HG03025 (cell line): ENCODE data around the gene COMMD1.
"Not testable (repeated sequence)": the region's sequence is repeated elsewhere in the genome, so short reads cannot be mapped to it uniquely, and the experiment has no call there.

Experiments used
- ATAC-seq: cut with Tn5 transposase; IDR thresholded peaks from one replicate; pipeline ENCODE4 v1.9.1; 2021; ENCODE audit warnings: mild to moderate bottlenecking, moderate library complexity; ENCODE audit not compliant: unreplicated experiment, low FRiP score

Gene COMMD1

DNA sequence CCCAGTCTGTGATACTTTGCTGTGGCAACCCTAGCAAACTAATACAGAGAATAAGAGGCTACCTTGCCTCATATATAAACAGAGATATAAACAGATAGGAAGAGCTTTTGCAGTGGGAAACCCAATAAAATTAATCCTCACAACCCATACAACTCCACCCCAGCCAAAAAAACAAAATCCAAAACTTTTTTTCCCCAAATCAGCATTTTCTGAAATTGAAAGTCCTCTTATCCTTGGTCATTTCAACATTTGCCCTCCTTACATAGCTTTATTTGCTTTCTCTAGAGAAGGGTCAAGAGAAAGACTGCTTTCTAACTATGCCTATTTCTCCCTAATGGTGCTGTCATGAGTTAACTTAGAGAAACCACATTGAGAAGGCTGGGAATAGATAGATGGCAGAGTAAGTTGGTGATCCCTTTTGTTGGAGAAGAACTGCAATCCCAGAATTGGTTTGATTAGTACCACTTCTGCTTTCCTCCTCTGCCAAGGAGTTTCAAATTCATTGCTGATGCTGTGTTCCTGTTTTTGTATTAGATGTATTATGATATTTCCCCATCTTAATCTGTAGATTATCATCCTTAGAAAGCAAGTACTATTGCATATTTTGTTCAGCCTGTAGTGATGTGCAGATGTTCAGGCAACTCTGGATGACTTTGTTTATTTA lies 214.0 kb downstream of the COMMD1 start:
- no peak for ATAC-seq

DNA sequence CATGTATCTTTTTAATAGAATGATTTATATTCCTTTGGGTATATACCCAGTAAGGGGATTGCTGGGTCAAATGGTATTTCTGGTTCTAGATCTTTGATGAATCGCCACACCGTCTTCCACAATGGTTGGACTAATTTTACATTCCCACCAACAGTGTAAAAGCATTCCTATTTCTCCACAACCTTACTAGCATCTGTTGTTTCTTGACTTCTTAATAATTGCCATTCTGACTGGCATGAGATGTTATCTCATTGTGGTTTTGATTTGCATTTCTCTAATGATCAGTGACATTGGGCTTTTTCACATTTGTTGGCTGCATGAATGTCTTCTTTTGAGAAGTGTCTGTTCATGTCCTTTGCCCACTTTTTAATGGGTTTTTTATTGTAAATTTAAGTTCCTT lies 220.8 kb downstream of the COMMD1 start:
- not testable (repeated sequence) for ATAC-seq

DNA sequence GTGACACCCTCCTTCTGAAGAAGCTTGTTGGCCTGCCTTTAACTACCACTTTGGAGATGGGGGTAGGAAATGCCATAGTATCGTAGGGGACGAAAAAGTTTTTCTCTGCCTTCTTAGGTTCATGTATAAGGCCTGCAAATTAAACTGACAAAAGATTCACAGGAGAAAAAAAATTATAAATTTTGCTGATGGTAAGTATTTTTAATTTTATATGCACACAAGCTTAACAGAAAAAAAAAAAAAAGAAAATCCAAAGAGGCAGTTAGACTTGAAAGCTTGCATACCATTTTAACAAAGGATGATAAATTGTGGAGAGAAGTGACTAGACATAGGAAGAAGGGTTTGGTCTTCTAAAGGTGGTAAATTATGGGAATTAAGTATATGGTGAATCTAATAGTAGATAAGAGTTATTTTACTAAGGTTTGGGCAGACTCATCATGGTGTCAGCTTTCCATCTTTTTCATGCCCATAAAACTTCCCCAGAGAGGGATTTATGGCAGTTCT lies 227.9 kb downstream of the COMMD1 start:
- no peak for ATAC-seq

DNA sequence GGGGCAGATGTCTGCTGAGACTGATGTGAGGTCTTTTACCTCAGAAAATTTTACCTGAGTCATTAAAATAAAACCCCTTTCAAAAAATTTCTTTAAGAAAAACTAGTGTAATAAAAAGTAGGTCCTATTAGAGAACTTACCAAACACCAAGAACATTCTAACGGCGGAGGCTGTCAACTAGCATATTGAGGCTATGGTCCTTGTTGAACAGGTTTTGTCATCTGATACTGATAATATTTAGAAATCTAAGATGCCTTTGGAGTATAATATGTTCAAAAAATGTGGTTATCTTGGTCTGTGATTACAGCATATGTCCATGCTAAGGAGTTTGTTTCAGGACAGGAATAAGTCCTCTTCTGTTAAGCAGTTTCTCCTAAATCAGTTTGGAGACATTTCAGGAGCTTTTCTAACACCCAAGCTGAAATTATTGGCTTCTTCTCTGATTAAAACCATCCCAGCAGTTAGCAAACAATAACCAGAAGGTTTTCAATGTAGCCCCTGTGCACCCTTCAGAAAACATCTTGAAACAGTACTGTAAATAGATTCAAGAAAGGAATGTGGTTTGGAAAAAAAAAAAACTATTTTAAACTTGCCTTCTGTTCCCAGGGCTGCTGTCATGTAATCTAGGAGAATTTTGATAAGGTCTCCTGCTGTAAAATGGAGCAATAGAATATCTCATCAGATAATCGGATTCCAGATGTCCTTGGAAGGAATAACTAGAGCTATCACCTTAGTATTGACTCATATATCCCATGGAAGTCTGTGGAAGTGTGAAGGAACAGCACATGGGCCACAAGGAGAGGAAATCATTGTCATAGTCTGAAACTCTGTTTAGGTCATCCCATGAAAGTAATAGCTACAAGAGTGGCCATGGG lies 231.7 kb downstream of the COMMD1 start:
- ATAC-seq: no peak

DNA sequence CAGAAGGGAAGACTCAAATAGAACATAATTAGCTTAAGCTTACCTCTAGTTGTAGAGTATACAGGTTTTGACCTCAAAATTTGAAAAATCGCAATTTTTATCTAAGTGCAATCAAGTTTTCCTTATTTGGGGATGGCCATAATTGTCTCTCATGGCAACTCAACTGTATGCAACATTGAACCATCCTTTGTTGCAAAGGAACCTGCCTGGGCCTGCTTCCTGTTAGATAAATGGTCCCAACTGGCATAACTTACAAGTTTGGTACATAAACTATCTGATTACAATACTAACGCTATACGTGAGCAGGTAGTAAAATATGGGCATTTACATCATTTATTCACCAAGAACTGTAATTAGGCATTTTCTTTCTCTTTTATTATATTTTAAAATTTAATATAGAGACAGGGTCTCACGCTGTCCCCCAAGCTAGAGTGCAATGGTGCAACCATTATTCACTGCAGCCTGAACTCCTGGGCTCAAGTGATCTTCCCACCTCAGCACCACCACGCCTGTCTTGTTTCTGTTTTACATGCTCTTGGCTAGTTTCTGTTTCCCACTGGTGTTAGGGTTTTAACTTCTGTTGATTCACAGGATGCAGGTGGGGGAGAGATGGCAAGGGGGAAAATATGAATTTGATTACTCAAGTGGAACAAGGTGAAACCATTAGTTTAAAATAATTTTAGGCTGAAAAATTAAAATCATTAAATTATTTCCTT lies 235.1 kb downstream of the COMMD1 start:
- ATAC-seq: peak; percentile 44

DNA sequence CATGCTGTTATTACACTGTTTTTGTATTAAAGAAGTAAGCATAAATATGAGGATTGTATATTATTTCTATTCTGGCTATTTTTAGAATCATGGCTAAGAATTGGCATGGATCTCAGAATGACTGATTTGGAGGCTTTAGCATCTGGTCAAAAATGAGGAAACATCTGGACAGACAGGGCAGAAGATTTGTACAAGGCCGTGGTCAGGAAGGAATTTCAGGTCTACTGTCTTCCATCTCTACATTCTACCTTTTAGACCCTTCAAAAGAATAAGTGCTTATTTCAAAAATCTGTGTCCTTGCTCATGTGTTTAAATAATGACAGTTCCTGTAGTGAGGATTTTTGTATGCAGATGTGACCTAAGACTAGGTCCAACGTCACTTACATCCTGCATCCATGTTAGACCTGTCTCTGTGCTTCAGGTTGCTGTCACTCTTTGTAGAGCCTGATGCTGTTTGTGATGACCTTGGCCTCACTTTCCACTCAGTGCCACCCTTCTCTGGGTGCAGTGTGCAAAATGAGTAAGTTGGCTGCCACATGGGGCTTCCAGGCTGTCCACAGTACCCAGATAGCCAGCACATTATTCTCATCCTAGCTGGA lies 235.8 kb downstream of the COMMD1 start:
- no peak for ATAC-seq

DNA sequence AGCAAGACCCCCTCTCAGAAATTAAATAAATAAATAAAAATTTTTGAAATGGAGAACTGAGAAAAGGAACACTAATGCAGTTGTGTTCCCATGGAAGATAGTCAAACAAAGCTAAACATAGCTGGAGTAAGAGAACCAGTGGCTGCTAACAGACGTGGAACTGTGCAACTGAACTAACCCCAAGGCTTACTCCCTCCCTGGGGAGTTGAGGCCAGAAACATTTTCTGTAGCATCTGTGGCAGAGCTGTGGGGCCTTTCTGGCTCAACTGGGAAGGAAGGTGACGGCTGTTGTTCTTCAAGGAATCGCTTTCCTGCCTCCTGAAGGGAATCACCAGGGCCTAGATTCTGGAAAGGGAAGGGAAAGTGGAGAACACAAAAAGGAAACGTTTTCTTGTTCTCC lies 236.6 kb downstream of the COMMD1 start:
- ATAC-seq: no peak

DNA sequence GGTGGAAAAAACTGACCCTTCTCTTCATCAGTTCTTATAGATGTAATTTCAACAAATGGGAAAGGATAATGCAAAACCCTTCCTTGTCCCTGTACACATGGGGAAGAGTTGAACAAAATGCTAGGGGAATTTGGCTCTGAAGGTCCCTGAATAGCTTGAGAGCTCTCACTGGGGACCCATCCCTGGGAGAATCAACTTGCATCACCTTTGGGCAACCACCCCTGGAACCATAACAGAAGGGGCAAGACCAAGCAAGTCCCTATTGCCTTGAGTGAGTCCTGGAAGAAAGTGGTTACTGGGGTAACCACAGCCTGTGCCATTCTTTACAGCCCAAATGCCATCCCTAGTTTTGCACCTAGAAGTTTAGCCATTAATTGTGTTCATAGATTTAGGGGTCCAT lies 238.2 kb downstream of the COMMD1 start:
- ATAC-seq: no peak

DNA sequence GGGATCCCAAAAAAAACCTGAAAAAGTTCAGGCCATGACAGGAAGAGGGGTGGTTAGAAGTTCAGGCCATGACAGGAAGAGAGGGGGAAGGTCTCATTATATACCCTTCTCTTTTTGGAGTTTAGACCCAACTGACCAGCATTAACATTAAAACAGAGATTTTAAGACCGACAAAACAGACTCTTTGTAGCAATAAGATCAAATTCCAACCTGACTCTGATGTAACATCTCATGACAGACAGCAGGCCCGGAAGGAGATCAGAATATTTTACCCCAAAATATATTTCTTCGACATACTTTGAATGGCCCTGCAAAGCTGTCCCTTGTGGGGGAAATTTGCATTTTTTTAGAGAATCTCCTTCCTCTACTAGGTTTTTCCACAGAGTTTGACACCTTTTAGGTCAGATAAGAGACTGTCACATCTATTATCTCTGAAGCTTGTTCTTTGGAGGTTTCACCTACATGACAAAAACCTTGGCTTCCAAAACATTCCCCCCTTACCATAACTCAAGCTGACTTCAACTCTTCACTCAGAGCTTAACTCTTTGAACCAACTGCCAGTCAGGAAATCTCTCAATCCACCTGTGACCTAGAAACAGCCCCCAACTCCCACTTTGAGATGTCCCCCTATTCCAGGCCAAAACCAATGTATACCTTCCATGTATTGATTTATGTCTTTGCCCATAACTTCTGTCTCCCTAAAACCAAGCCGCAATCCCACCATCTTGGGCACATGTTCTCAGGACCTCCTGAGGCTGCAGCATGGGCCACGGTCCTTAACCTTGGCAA lies 239.4 kb downstream of the COMMD1 start:
- no peak for ATAC-seq

DNA sequence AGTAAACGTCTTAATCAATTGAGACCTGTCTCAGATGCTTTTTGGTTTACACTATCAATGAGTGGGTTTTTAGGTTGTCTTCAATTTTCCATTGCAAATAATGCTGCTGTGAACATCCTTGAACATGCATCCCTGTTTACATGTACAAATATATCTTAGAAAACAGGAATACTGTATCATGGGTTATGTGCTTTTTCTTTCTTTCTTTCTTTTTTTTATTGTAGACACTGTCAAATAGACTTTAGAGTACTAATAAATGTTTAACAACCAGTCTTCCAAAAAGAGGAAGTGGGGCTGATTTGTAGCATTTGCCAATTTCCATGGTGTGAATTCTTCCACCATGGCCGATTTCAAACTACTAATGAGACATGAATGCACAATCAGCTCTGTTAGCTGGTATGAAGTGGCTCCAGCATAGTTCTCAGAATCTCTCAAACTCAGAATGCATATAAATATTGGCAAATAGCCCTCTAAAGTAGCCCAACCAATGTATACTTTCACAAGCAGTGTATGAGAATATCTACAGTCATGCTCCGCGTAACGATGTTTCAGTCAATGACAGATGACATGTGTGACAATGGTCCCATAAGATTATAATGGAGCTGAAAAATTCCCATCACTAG lies 240.1 kb downstream of the COMMD1 start:
- no peak for ATAC-seq

DNA sequence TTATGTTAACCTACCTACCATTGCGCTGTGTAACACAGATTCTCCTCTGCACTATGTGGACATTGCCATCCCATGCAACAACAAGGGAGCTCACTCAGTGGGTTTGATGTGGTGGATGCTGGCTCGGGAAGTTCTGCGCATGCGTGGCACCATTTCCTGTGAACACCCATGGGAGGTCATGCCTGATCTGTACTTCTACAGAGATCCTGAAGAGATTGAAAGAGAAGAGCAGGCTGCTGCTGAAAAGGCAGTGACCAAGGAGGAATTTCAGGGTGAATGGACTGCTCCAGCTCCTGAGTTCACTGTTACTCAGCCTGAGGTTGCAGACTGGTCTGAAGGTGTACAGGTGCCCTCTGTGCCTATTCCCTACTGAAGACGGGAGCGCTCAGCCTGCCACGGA lies 241.3 kb downstream of the COMMD1 start:
- not testable (repeated sequence) for ATAC-seq

DNA sequence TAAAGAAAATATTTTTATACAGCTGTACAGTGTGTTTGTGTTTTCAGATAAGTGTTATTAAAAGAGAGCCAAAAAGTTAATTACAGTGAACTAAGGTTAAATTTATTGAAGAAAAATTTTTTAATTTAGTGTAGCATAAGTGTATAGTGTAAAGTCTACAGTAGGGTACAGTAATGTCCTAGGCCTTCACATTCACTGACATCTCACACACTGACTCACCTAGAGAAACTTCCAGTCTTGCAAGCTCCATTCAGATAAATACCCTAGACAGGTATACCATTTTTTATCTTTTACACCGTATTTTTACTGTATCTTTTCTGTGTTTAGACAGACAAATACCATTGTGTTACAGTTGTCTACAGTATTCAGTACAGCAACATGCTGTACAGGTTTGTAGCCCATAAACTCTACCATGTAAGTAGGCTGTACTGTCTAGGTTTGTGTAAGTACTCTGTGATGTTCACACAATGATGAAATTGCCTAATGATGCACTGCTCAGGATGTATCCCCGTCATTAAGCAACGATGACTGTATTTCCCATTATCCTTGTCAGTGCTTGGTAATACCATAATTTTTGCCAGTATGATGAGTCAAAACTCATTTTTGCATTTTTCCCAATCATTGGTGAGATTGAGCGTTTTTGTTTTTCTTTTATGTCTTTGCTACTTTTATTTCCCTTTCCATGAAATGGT lies 242.3 kb downstream of the COMMD1 start:
- ATAC-seq: no peak

DNA sequence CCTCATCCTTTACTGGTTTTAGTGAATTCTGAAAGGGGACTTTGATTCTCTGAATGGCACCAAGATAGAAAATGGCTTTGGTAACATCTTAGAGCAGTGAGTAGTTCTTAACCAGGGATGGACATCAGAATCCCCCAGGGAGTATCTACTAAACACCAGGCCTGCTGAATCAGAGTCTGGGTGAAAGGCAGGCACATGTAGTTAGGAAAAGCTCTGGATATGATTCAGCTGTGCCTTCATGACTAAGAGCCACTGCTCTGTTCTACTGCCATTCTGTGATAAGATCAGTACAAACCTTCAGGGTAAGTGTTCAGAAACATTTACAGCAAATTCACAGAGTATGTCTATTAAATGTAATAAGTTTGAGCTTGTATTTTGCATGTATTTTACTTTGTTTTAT lies 244.2 kb downstream of the COMMD1 start:
- ATAC-seq: no peak

DNA sequence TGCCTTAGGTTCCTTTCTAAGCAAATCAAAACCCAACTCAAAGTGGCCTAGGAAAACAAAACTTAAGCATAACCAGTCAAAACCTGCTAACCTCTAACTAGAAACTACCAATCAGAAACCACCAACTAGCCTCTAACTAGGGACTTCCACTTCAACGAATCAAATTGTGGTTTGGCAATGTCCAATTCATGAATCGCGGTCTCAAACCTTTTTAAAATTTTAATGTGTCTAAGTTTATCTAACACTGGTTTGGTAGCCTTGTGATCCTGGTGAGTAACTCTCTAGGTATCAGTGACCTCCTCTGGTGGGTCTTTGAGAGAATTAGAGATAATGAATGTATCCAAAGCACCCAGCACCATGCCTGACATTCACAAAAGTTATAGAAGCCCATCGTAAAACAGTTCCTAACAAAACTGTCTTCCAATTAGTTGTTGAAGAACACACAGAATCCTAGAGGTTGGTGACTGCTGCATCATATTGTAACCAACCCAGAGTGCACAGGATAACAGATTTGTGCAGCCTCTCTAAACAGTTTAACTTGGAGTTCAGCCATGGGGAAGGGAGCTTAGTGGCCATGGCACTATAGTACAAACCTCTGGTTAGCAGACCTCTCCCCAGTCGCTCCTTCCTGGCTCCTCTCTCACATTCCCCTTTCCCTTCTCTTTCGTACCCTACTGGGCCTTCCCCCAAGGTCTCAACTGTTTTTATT lies 245.3 kb downstream of the COMMD1 start:
- ATAC-seq: no peak

DNA sequence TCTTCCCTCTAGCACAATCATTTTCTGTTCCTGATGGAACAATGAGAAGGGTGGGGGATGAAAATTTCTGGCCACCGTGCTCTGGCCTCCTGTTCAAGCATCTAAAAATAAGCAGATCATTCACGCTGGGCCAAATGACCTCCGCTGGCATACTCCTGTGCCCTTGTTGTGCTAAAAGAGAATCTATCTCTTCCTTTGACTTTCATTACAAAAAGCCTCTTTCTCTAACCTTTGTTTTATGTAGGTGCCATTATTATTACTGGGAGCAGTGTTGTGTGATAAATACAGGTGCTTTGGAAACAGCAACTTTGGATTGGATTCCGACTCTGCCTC lies 245.8 kb downstream of the COMMD1 start:
- ATAC-seq: no peak

DNA sequence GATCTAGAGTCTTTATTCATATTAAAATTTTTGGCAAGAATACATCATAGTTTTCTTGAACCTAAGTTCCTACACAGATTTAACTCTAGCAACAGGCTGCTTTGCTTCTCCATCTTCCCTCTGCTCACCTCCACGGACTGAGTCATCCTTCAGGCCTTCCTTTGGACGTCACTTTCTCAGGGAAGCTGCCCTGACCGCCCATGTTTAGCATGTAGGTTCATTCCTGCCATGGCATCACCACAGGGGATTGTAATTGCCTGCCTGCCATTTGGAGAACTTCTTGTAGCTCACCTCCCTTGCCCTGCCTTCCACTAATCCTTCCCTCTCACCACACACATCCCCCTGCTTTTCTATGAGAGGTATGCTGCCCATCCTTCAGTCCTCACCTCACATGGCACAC lies 246.5 kb downstream of the COMMD1 start:
- no peak for ATAC-seq

DNA sequence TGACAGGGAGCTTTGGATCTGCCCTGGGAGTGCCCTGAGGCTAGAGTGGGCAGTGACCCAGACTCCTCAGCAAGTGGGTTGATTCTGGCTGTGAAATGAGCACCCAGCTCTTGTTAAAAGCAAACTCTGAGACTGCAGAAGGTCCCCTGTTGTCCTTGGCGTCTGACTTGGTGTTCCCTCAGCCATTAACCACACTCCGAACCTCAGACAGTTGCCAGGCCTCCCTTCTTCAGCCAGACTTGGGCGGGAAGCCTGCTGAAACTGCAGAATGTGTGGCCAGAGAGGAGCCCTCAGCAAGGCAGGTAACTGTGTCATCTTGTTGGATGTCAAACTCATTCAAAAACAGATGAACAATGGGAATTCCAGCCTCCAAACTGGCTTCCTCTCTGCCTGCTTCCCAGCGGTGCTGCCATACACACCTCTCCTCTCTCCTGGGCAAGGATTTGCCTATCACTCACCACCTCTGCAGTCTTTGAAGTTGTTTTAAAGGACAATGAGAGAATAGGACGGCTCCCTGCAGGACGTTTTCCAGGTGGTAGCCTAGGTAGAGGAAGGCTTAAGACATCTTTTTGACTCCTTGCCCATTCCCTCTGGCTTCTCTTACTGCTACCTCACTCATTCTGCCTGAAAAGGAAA lies 251.5 kb downstream of the COMMD1 start:
- no peak for ATAC-seq
